Activated naive CD8-positive, alpha-beta T cell treated with anti-CD3 and anti-CD28 coated beads, Interleukin-2, amount 50 U/mL, for 24 hours (primary cell): ENCODE data around the gene FAU.

Experiments used
- ATAC-seq: fragments of 150-1000 bp; cut with Tn5 transposase; one replicate; pipeline ENCODE4 v1.10.0; 2021
- DNase-seq: peaks from one replicate; pipeline ENCODE4 v3.0.0; 2021
- H3K27ac Mint-ChIP-seq: one replicate; pipeline ENCODE4 v1.8.0; 2021; ENCODE audit warnings: mild to moderate bottlenecking, mixed read lengths
- H3K27me3 Mint-ChIP-seq: one replicate; pipeline ENCODE4 v1.8.0; 2021; ENCODE audit warnings: mixed read lengths
- H3K36me3 Mint-ChIP-seq: one replicate; pipeline ENCODE4 v1.8.0; 2021; ENCODE audit warnings: low read depth, mixed read lengths
- H3K4me1 Mint-ChIP-seq: one replicate; pipeline ENCODE4 v1.8.0; 2021; ENCODE audit warnings: mixed read lengths
- H3K4me3 Mint-ChIP-seq: one replicate; pipeline ENCODE4 v1.8.0; 2021; ENCODE audit warnings: mild to moderate bottlenecking, moderate library complexity, mixed read lengths
- H3K9me3 Mint-ChIP-seq: one replicate; pipeline ENCODE4 v1.8.0; 2021; ENCODE audit warnings: mixed read lengths

The FAU gene

GRCh38 chr11:65131895-65132237 lies 9.9 kb upstream of the FAU start:
- peak overlapping the region; percentile 96 for H3K4me3 Mint-ChIP-seq
- peaks cover 19% of the 10 kb centered on the region for H3K36me3 Mint-ChIP-seq
- ATAC-seq (no peak), DNase-seq (no peak)
- H3K27me3 Mint-ChIP-seq = no peaks in the 10 kb centered on the region
- H3K9me3 Mint-ChIP-seq = no peaks in the 10 kb centered on the region
- peak overlapping the region; percentile 49 for H3K27ac Mint-ChIP-seq
- peaks cover 35% of the 10 kb centered on the region for H3K4me1 Mint-ChIP-seq

DNA sequence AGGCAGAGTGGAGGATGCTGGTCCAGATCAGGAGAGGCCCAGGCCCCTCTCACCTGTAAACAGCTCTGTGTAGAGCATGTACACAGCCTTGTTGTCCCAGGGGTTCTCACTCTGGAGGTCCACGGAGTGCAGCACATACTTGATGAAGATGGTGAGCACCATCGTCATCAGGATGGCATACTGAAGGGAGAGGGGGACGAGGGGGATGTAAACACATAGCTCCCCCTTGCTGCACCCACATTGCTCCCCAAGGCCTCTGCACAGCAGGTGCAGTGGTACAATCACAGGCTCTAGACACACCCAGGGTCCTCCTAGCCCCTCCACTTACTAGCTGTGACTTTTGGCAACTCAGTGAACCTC lies 9.5 kb upstream of the FAU start:
- Mint-ChIP-seq H3K9me3 (no peaks in the 10 kb centered on the region), H3K27me3 (no peaks in the 10 kb centered on the region), H3K27ac (no peak overlapping the region), H3K36me3 (peaks cover 24% of the 10 kb centered on the region), H3K4me3 (no peak overlapping the region), H3K4me1 (peaks cover 33% of the 10 kb centered on the region)
- ATAC-seq = no peak
- no peak for DNase-seq

- DNase-seq = peak; percentile 4
- Mint-ChIP-seq H3K36me3 (peaks cover 25% of the 10 kb centered on the region), H3K27me3 (no peaks in the 10 kb centered on the region), H3K4me3 (no peak overlapping the region), H3K4me1 (peaks cover 27% of the 10 kb centered on the region), H3K9me3 (no peaks in the 10 kb centered on the region), H3K27ac (peak overlapping the region; percentile 20)
- ATAC-seq = no peak
Observed at GRCh38 chr11:65130631-65131416, 8.9 kb upstream of the FAU start.

DNA sequence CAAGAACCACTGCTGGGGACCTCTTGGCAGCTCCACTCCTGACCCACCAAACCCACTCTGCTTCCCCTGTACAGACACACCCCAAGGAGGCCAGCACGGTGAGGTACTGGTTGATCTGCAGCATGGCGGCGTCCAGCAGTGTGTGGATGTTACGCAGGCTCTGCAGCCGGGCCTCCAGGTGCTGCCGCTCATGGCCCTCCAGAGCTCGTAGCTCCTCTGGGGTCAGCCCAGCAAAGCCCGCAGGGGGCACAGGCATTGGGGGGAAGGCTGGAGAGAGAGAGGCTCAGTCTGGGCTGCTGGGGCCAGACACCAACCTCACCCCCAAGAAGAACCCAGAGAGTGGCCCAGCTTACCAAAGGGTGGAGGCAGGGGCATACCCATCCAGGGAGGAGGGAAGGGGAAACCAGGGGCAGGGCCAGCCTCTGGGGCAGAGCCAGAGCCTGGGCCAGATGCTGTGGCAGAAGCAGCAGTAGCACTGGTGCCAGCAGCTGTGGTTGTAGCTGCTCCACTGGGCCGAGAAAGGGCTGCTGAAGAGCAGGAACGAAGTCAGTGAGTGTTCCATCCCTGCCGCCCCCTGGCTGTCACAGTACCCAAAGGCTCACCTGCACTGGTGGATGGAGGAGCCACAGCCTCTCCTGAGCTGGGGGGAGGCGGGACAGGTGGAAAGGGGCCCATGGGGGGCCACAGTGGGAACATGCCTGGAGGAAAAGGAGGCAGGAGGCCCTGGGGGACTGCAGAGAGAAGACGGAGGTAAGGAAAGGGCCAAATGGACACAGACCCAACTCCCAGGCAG lies 7.9 kb upstream of the FAU start:
- no peak overlapping the region for H3K4me3 Mint-ChIP-seq
- ATAC-seq = no peak

DNA sequence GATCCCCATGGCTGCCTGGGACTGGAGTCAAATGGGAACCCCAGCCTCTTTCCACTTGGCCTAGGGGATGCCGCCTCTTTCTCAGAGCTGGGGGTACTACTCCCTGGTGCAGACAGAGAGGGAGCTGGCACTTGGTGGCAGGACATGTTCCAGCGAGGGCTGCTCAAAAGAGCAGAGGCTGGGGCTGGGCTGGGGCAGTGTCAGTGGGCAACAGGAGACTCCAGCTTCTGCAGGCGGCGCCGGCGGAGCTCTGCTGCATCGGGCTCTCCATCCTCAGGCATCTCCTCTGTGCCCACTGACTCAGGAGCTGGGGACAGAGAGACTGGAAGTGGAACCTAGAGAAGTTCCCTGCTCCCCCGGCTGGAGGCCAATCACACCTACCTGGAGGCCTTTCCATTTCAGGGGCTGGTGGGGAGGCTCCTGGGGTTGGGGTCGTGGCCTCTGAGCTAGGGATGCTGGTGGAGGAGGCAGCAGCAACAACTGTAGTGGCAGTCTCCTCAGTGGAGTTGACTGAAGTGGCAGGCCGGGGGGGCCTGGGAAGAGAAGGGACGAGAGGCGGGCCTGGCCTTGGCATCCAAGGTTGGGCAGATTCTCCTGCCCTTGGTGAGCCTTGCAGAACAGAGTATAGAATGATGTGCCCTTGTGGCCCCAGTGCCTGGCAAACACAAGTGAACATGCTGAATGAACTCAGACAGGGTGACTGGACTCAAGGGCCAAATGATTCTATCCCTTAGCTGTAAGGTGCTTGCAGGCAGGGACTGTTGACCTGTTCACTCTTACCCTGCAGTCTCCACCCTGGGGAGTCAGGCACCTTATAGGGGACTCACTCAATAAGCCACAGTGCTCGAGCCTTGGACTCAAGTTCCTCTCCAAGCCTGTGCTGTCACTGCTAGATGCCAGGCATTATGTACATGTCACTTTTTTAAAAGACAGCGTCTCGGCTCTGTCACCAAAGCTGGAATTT lies 6.5 kb upstream of the FAU start:
- Mint-ChIP-seq H3K27me3 (no peaks in the 10 kb centered on the region), H3K9me3 (no peaks in the 10 kb centered on the region), H3K27ac (no peak overlapping the region), H3K4me1 (peaks cover 28% of the 10 kb centered on the region), H3K4me3 (no peak overlapping the region), H3K36me3 (peaks cover 32% of the 10 kb centered on the region)
- no peak for ATAC-seq
- peak; percentile 2 for DNase-seq

More for the DNA sequence above, 7.9 kb upstream of the FAU start:
- H3K9me3 Mint-ChIP-seq = no peaks in the 10 kb centered on the region
- DNase-seq = peak; percentile 5
- H3K36me3 Mint-ChIP-seq = peaks cover 28% of the 10 kb centered on the region
- peaks cover 21% of the 10 kb centered on the region for H3K4me1 Mint-ChIP-seq
- no peak overlapping the region for H3K27ac Mint-ChIP-seq
- H3K27me3 Mint-ChIP-seq = no peaks in the 10 kb centered on the region

DNA sequence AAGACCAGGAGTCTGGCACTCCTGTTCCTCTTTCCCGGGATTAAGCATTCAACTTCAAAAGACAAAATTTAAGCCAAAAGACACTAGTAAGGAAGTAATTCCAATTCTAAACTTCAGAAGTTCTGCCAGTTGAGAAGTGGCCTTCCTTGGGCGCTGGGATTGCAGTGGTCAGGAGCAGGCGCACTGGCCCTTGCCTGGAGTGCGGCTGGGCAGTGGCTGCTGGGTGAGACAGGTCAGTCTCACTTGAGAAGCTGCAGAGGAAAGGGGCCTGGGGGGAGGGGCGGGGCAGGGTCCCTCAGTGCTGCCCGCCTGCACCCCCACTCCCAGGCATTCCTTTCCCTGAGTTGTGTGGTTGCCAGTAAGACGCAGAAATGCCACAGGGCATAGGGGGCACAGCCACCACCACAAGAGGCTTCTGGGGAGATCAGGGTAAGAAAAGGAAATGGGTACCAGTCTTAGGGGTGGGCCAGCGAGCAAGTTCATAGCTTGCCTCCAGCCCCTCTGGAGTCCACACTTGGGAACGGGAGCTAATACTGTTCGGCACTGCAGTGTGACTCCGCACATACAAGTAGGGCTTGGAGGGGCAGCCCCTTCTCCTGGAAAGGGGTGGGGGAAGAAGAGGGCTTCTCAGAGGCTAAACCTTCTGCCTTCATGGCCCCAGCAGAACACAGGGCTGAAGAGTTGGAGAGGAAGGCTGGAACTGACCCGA lies 5.7 kb upstream of the FAU start:
- Mint-ChIP-seq H3K27ac (no peak overlapping the region), H3K36me3 (peaks cover 31% of the 10 kb centered on the region), H3K4me3 (no peak overlapping the region), H3K9me3 (no peaks in the 10 kb centered on the region), H3K4me1 (peaks cover 26% of the 10 kb centered on the region), H3K27me3 (no peaks in the 10 kb centered on the region)
- DNase-seq (no peak), ATAC-seq (no peak)

DNA sequence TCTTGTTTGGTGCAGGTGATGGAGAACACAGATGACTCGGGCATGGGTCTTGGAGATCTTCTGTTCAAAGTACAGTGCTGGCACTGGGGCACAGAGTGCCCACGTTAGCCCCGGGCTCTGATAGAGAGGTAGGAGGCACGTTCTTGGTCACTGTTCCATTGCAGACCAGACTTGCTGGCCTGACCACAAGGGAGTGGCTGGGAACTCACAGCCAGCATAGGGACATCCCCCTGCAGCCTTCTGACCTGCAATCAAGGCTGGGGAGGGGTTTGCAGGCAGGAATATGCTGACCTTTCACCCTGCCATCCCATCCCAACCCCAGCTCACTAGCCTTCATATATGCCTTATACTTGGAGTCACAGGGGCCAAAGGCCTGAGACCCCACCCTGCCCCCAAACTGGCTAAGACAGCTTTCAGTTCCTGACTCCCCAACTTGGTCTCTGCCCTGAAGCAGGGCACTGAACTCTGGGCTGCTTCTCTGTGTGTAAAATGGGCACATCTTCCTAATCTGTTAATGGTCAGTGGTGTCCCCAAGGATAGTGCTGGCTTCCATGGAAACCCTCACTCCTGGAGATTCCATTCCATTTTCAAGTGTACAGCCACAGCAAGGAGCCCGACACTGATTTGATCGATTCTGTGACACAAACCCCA lies 4.8 kb upstream of the FAU start:
- no peak overlapping the region for H3K4me3 Mint-ChIP-seq
- H3K36me3 Mint-ChIP-seq = peaks cover 35% of the 10 kb centered on the region
- H3K4me1 Mint-ChIP-seq = peaks cover 31% of the 10 kb centered on the region
- no peak overlapping the region for H3K27ac Mint-ChIP-seq
- ATAC-seq (no peak), DNase-seq (no peak)
- H3K9me3 Mint-ChIP-seq = no peaks in the 10 kb centered on the region
- H3K27me3 Mint-ChIP-seq = no peaks in the 10 kb centered on the region

DNA sequence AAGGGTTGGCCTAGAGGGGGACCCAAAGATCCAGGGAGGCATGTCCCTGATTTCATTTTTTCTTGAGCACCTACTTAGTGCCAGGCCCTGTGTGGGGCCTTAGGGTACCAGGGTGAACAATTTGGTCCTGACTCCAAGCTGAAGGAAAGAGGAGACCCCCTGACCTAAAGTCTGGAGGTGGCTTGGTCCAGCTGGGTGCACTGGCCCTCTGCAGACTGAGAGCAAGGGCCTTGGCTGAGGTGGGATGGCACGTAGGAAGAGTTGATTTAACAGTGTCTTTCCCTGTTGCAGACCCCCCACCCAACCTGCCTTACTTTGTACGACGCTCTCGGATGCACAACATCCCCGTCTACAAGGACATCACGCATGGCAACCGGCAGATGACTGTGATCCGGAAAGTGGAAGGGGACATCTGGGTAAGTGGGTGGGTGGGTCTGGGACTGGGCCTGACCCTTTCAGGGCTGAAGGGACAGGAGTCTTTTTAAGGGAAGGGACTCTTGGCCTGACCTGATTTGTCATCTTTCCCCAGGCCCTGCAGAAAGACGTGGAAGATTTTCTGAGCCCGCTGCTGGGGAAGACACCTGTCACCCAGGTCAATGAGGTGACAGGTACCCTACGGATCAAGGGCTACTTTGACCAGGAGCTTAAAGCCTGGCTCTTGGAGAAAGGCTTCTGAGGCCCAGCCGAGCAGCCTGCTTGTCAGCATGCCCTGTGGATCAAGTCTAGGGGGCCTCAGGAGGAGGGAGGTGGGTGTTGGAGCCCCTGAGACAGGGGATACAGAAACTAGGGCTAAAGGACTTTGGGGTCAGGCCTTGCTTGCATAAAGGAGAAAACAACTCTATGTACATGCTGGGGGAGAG lies 3.5 kb upstream of the FAU start:
- Mint-ChIP-seq H3K27me3 (no peaks in the 10 kb centered on the region), H3K4me1 (peaks cover 37% of the 10 kb centered on the region), H3K36me3 (peaks cover 43% of the 10 kb centered on the region), H3K9me3 (no peaks in the 10 kb centered on the region), H3K27ac (no peak overlapping the region), H3K4me3 (no peak overlapping the region)
- DNase-seq = no peak
- ATAC-seq = no peak

GRCh38 chr11:65124480-65125196 lies 2.7 kb upstream of the FAU start:
- peak overlapping the region; percentile 62 for H3K27ac Mint-ChIP-seq
- peaks cover 45% of the 10 kb centered on the region for H3K4me1 Mint-ChIP-seq
- DNase-seq = no peak
- peak overlapping the region; percentile 60 for H3K4me3 Mint-ChIP-seq
- H3K36me3 Mint-ChIP-seq = peaks cover 51% of the 10 kb centered on the region
- no peak for ATAC-seq
- no peaks in the 10 kb centered on the region for H3K27me3 Mint-ChIP-seq
- no peaks in the 10 kb centered on the region for H3K9me3 Mint-ChIP-seq

- Mint-ChIP-seq H3K27me3 (no peaks in the 10 kb centered on the region), H3K4me3 (peak overlapping the region; percentile 100), H3K9me3 (no peaks in the 10 kb centered on the region), H3K27ac (peak overlapping the region; percentile 98), H3K4me1 (peaks cover 69% of the 10 kb centered on the region), H3K36me3 (peaks cover 62% of the 10 kb centered on the region)
- no peak for ATAC-seq
- peak; percentile 32 for DNase-seq
Observed at GRCh38 chr11:65121447-65121864, 478 bp downstream of the FAU start.

DNA sequence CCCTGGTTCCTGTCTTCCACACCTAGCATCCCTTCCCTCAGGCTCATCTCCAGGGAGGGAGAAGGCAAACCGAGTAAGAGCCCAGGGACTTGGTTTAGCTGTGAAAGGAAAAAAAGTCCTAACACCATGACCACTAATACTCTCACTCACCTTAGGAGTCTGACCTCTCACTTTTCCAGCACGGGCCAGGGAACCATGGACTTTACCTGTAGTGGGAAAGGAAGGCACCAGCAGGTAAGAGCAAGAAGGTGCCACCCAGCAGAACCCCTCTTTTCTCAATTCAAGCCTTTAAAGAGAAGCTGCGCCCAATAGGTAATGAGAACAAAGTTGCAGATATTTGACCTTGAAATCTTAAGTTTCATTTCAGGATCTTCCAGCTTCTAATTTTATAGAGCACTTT lies 1.1 kb downstream of the FAU start:
- H3K27me3 Mint-ChIP-seq = no peaks in the 10 kb centered on the region
- peaks cover 73% of the 10 kb centered on the region for H3K4me1 Mint-ChIP-seq
- peak overlapping the region; percentile 98 for H3K27ac Mint-ChIP-seq
- DNase-seq (no peak), ATAC-seq (no peak)
- H3K36me3 Mint-ChIP-seq = peaks cover 62% of the 10 kb centered on the region
- H3K9me3 Mint-ChIP-seq = no peaks in the 10 kb centered on the region
- peak overlapping the region; percentile 100 for H3K4me3 Mint-ChIP-seq

GRCh38 chr11:65119670-65119995 lies 2.3 kb downstream of the FAU start:
- ATAC-seq (no peak), DNase-seq (no peak)
- H3K27me3 Mint-ChIP-seq = no peaks in the 10 kb centered on the region
- no peaks in the 10 kb centered on the region for H3K9me3 Mint-ChIP-seq
- peaks cover 79% of the 10 kb centered on the region for H3K4me1 Mint-ChIP-seq
- peak overlapping the region; percentile 98 for H3K27ac Mint-ChIP-seq
- H3K36me3 Mint-ChIP-seq = peaks cover 62% of the 10 kb centered on the region
- H3K4me3 Mint-ChIP-seq = peak overlapping the region; percentile 100
